OCI-LY7 (cell line): ENCODE data around the gene SATB1.

Source experiments
- CTCF ChIP-seq: fragments of 200-600 bp; sonication (generic); conservative IDR thresholded peaks from 2 replicates; pipeline ENCODE4 v1.5.1; 2014; ENCODE audit warnings: mild to moderate bottlenecking, antibody characterized with exemption, low read length, moderate library complexity, mixed read lengths
- EZH2phosphoT487 ChIP-seq: fragments of 200-600 bp; sonication (generic); IDR thresholded peaks from 2 replicates; pipeline ENCODE4 v1.6.1; 2018; ENCODE audit warnings: low read depth, borderline replicate concordance, mild to moderate bottlenecking, mixed run types, antibody characterized with exemption, low read length, moderate library complexity, mixed read lengths

- TF ChIP-seq CTCF (no peak), EZH2phosphoT487 (no peak)
These were observed 79.0 kb downstream of the SATB1 start for GRCh38 chr3:18346097-18346496.
